OCI-M1 (cell line): ENCODE results near the gene PNMA8A.

Experiments
- DNase-seq: peaks from one replicate; lab custom pipeline; 2025; lab: John Stamatoyannopoulos, UW

PNMA8A gene

GRCh38 chr19:46427518-46428045 lies 43.8 kb downstream of the PNMA8A start:
- DNase-seq = no peak

- DNase-seq = no peak
Observed at GRCh38 chr19:46426506-46427162, 44.7 kb downstream of the PNMA8A start.

GRCh38 chr19:46426035-46426505 lies 45.3 kb downstream of the PNMA8A start:
- no peak for DNase-seq

GRCh38 chr19:46423188-46423587 lies 48.2 kb downstream of the PNMA8A start:
- DNase-seq = no peak

GRCh38 chr19:46422344-46422743 lies 49.0 kb downstream of the PNMA8A start:
- no peak for DNase-seq

GRCh38 chr19:46420056-46420455 lies 51.3 kb downstream of the PNMA8A start:
- no peak for DNase-seq
